GM18511 (cell line): Measurements from ENCODE around the gene PKLR.
A peak's percentile ranks its signal among the peaks of the same experiment; 100 is the strongest.

Experiments used
- ATAC-seq: cut with Tn5 transposase; IDR thresholded peaks from one replicate; pipeline ENCODE4 v1.9.1; 2021; ENCODE audit warnings: mild to moderate bottlenecking, moderate library complexity; ENCODE audit not compliant: unreplicated experiment

Gene PKLR

DNA sequence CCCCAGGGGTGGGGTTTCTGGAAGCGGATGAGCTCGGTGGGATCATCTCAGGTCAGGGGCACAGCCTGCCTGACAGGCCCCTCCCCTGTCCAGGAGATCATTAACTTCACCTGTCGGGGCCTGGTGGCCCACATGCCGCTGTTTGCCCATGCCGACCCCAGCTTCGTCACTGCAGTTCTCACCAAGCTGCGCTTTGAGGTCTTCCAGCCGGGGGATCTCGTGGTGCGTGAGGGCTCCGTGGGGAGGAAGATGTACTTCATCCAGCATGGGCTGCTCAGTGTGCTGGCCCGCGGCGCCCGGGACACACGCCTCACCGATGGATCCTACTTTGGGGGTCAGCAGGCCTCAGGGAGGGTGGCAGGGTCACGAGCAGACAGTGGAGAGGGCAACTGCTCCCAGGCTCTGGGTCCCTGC lies 15.6 kb downstream of the PKLR start:
- ATAC-seq = no peak

DNA sequence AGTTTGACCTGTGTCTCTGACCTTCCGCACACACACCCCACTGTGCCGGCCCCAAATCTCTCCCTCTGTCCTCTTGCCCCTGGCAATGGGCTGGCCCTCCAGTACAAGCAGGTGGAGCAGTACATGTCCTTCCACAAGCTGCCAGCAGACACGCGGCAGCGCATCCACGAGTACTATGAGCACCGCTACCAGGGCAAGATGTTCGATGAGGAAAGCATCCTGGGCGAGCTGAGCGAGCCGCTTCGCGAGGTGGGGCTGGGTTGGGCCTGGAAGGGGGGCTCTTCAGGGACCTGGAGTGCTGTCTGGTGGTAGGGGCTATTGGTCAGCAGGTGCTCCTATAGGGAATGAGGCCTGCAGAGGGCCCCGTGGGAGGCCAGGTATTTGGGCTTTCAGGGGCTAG lies 16.2 kb downstream of the PKLR start:
- no peak for ATAC-seq

DNA sequence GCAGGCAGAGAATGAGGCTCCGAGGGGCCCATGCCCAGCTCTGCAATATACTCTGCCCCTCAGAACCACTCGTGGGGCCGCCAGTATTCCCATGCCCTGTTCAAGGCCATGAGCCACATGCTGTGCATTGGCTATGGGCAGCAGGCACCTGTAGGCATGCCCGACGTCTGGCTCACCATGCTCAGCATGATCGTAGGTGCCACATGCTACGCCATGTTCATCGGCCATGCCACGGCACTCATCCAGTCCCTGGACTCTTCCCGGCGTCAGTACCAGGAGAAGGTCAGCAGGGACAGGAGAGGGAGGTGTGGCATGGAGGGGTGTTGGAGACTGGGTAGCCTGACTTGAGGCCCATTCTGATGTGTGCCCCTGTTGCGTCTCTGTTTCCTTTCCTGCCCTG lies 16.8 kb downstream of the PKLR start:
- no peak for ATAC-seq

DNA sequence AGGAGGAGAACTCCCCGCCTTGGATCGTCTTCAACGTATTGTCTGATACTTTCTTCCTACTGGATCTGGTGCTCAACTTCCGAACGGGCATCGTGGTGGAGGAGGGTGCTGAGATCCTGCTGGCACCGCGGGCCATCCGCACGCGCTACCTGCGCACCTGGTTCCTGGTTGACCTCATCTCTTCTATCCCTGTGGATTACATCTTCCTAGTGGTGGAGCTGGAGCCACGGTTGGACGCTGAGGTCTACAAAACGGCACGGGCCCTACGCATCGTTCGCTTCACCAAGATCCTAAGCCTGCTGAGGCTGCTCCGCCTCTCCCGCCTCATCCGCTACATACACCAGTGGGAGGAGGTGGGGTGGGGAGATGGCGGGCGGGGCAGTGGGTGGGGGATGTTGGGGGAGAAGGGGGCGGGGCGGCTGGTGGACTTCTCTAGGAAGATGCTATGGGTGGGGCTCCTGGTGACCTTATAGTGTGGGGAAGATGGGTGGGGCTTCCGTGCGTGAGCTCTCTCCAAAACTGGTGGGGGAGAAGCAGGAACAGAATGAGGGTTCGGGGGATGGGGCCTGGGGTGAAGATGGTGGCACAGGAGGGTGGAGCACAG lies 18.6 kb downstream of the PKLR start:
- no peak for ATAC-seq

DNA sequence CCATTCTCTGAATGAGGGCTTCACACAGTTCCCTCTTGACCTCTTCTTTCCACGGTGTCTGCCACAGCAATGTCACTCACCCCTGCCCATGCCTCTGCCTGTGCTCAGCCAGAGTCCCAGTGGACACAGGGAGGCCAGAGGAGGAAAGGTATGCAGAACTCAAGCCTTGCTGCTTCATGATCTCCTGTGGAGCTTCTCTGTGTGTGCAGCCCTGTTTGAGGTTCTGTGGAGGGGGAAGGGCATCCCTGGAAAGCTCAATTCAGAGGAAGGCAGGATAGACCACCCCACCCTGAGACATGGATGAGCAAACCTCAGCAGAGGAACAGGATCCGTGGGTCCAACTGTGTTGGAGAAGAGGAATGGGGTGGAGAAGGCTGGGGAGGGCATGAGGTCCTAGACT lies 22.0 kb downstream of the PKLR start:
- no peak for ATAC-seq

DNA sequence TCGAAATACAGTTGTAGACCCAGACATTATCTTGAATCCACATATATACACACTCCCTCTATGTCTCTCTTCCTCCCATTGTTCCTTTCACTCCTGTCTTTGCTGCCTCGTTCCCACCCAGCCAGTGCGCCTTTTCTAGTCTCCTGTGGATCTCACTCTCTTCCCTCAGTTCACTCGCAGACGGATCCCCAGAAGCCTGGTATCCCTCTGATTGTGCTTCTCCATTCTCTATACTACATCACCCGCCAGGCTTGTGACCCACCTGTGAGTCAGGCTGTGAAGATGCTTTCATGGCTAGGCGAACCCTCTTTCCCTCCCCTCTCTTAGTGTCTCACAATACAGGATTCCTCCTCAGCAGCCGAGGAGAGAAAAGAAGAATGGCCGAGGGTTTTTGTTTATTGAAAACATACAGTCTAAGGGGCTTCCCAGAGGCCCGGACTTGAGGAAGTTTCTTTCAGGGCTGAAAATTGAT lies 22.5 kb downstream of the PKLR start:
- no peak for ATAC-seq

DNA sequence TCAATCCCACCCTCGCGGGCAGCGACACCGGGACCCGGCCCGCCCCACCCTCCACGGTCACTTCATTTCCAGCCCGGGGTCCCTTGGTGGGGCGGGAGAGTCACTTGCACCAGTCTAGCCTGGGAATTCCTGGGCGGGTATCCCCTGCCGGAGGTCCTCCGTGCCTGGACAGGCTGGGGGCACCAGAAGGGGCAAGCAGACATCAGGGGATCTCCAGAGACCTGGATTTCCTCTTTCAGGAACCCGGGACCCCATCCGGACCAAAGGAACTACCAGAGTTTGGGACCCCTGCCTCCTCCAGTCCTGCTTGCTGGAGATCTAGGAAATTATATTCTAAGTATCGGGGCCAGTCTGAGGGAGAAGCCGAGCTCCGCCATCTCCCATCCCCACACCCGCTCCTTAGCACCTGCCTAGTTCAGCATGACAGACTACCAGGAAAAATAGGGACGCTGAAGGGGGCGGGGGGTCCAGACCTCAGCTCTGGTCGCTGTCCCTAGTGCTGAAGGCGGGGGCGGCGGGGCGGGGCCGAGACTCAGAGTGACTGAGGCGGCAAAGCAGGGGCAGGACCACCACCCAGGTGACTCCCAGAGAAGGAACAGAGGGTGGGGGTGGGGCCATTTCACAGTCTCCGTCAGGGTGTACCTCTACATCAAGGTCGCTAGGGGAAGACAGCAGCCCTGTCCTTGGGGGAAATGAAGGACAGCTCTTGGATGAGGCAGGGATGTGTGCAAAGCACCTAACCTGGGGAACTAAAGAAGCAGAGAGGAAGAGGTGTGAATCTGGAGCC lies 23.1 kb downstream of the PKLR start:
- no peak for ATAC-seq

DNA sequence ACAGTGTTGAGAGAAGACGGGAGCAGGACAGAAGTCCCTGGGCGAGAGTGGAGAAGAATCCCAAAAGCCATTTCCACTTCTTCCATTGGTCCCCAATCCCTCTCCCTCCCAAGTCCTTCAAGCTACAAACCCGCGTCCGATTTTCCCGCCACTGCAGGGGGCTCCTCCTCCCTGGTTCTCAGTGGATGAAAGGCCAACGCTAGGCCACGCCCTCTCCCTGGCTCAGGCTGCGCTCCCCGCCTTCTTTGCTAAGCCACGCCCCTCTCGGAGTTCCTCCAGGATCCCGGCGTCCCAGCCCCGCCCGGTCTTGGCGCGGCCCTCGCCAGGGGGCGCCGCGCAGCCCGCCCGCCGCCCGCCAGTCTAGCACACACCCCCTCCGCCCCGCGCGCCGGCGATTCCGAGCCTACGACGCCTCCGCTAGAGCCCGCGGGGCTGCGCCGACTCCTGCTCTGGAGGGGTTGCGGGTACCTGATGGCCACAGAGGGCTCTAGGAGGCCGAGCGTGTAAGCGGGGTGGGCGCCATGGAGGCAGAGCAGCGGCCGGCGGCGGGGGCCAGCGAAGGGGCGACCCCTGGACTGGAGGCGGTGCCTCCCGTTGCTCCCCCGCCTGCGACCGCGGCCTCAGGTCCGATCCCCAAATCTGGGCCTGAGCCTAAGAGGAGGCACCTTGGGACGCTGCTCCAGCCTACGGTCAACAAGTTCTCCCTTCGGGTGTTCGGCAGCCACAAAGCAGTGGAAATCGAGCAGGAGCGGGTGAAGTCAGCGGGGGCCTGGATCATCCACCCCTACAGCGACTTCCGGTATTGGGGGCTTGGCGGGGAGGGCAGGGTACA lies 24.0 kb downstream of the PKLR start, which contains the start of gene HCN3:
Gene HCN3, plus strand, starts transcription at position 394 of the 832 bp plus-strand sequence. Its CDS starts 128 bp downstream, at position 522.
- peak; percentile 69 for ATAC-seq

DNA sequence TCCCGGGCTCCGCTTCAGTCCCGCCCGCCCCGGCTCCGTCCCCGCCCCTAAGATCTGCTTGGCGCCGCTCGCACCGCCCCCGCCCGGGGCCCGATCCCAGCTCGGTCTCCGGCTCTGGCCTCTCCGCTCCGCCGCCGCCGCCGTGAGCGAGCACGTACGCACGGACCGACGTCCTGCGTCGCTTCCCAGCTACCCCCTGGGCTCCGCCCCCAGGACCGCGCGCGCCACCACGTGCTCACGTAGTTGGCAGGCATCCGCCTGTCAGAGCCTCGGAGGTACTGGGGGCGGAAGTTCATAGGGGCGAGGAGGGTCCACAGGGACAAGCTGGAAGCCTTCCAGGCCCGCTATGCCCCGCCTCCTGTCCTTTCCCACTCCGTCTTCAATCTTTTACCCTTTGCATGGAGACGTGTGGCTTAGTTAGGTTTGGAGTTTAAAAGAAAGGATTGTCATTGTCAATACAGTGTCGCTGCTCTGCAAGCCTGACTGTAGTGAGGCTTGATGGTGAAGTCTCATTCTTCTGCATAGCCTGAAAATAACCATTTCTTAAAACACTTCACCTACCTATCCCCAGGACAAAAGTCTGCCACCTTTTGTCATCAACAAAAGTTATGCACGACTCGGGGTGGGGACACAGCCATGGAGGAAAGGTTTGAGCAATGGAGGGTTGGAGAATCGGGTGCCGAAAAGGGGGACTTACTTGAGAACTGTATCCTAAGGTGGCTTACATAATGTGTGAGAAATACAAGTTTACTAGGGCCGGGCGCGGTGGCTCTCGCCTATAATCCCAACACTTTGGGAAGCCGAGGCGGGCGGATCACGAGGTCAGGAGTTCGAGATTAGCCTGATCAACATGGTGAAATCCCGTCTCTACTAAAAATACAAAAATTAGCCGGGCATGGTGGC lies 27.6 kb downstream of the PKLR start, which contains the start of gene CLK2:
Gene CLK2, minus strand, starts transcription at position 162 of the 903 bp plus-strand sequence. CDS start 2,527 bp downstream, outside the sequence.
- ATAC-seq = peak; percentile 83

DNA sequence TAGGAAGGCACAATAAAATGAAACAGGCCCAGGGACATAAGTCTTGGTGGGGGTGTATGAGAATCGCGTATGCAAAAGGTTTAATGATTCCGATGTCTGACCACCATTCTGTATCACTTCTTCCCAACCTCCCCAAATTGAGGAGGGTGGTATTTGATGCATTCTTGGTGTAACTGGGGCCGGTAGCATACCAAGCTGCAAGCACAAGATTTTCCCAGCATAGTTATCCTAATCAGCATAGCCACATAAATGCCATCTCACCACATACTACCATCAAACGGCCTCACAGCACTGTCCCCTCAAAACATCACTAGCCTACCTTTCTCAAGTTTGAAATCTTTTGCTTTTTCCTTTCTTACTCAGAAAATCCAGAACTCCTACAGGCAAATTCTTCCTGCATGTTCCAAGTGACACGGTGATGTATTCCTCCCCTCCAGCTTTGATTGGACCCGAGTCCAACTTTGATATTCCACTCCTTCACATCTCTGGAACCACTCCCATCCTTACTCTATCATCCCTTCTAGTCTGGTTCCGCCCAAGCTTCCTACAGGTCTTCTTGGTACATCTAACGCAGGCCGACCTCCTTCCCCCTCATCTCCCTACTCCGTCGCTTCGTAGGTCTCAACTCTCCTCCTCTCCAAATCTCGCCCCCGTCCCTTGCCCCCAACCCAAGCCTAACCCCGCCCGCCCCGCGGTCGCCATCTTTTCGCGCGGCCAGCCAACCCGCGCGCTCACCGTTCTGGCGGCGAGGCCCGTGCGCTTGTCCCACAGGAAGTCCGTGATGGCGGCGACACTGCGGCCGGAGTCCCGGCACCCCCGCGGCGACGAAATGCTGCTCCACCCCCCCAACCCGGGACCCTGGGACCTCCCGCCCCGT lies 28.5 kb downstream of the PKLR start:
- ATAC-seq = peak; percentile 44

DNA sequence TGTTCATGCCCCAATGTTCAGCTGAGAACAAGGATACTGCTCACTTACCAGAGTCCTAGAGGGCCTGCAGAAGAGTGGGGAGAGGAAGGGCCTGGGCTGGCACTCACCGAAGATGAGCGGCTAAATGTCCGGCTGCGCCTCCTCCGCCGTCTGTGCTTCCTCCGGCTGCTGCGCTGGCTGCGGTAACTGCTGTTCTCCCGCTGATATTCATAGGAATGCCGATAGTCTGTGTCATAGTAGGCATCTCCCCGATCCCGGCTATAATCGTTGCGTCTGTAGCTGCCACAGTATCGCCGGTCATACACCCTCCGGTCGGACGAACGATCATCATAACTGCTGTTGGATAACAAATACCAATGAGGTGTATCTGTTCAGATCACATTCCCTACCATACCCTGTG lies 31.9 kb downstream of the PKLR start:
- no peak for ATAC-seq

DNA sequence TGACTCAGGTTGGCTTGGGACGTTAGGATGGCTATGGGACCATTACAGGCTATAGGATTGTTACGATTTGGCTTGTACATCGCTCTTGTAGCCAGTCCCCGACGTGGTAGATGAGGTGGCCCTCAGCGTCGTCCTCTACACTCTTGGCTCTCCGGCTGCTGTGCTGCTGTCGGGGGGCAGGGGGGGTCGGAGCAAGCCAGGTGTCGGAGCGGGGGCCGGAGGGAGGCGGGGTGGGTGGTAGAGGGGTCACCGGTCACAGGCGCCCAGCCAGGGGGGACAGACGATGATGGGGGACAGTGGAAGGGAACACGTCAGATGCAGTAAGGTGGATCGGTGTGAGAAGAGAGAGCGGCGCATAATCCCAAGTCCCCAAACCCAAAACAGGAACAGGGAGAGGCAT lies 32.6 kb downstream of the PKLR start:
- ATAC-seq = no peak

DNA sequence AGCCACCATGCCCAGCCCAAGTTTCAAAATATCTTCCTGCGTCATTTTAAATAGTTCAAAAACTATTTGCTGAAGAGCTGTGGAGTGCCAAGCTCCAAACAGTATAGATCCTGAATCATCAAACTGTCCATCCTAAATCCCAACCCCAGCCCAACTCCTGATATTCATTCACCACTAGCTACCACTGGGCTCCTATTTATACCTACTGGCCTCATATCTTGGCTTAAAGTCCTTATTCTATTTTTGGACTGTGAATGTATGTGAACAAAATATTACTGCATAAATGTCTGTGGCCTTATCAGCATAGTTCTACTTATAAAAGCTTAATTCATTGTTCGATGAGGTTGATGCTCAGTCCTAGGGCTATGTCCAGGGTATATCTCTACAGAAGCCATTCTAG lies 33.9 kb downstream of the PKLR start:
- no peak for ATAC-seq

DNA sequence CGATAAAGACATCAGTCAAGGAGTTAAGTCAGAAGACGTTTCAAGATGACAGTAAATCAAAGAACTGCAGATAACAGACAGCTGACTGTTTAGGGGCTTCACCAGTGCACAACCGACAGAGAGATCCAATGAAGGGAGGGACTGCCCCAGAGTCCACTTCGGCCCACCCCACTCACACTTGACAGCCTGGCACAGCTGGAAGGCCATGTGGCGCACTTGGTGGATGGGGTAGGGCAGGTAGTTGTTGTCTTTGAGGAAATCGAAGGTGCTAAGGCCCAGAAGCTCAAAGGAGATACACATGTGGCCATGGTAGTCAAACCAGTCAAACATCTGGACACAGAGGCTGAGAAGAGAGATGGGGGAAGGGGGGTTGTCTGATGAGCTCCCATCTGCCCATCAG lies 34.7 kb downstream of the PKLR start:
- ATAC-seq = no peak

DNA sequence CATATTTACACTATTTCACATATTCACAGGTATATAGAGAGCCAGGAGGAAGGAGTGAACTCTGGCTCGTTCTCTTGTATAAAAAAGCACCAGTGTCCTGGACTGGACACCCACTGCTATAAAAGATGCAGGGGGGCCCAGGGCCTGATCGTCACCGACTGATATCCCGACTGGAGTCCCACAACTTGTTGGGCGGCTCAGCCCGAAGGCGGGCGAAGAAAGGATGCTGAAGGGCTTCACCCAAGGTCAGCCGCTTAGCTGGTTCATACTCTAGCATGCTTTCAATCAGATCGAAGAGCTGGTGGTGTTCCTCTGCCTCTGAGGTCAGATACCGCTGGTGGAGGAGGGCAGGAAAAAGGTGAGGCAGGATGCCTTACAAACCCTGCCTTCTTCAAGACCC lies 38.2 kb downstream of the PKLR start:
- no peak for ATAC-seq

DNA sequence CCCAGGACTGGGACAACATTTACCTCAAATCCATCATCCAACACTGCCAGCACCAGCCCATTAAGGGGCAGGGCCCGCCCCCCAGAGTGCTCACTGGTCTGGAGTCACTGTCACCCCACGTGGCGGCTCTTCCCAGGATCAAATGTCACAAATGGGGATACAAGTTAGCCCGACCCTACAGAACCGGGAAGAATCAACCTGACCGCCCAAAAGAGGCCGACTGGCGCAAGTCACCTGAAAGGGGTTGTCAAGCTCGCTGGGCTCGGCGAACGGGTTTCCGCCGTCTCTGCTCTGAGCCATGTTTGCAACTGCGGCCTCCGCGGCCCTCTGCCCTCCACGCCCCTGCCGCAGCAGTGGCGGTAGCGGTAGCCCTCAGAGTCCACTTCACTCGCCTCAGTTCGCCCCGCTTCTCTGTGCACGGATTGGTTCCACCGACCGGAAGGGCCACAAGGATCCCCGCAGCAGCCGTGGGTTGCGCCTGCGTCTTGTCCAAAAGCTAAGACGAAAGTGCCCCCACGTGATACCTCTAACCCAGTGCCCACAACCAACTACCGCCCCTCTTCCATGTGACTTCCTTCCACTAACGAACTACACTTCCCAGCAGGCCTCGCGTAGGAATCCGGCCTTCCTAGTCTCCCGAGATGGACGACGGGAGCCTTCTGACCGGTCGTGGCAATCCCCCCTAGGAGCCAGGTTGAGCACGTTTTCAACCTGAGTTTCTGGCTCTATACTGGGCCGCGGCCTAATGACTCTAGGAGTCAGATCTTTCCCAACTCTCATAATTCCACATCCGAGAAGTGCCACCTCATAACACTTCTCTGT lies 39.2 kb downstream of the PKLR start, which contains the start of gene SCAMP3:
Gene SCAMP3, minus strand, starts transcription at position 509 of the 822 bp plus-strand sequence. Its CDS starts 209 bp downstream, at position 300.
- ATAC-seq = peak; percentile 96

DNA sequence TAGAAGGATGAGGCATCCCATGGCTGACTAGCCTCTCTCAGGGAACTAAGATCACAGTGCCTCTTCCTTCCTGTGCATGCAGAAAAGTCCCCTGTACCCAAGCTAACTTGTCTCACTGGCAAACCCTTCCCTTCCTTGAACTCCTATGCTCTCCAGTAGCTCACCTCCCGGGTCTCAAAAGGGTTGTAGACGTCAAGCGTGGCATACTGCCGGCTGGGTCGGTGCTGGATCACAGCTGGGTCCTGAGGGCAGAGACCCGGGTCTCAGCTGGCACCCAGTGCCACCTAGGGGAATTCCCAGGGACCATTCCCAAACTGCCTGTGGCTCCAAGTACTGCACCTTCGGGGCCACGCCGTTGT lies 39.8 kb downstream of the PKLR start:
- no peak for ATAC-seq

DNA sequence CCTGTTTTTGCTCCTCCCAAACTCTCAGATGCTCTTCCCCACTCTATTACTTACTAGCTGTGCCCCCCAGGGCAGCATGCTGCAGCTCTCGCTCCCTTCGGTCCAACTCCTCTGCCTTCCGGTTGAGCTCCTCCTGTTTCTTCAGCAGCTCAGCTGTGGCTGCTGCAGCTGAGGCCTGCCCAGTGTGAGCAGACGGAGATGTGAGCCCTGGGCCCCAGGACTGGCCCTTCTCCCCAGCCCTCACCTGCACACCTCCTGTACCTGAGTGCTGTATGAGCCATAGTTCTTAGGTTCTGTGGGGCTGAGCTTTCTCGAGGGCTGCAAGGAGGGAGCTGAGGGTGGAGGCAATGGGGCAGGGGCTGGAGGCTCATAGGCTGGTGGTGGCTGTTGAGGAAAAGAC lies 41.0 kb downstream of the PKLR start:
- no peak for ATAC-seq
